ENCODE measurements around the gene CERK.

The CERK gene

GRCh38 chr22:46777609-46777970 is 39.5 kb upstream of the CERK start:
- DNase-seq (ENCODE audit: low read depth) = no peak
- TF ChIP-seq CTCF (conservative IDR thresholded peaks at IDR 0.05; ENCODE audit: low read depth, low read length) = no peak
- H3K4me3 ChIP-seq (ENCODE audit: low read length) = no peak overlapping the region

- TF ChIP-seq CTCF (conservative IDR thresholded peaks at IDR 0.05; ENCODE audit: low read depth, low read length) = no peak
- no peak for DNase-seq (ENCODE audit: low read depth)
- H3K4me3 ChIP-seq (ENCODE audit: low read length) = no peak overlapping the region
Observed at GRCh38 chr22:46776876-46777608, 39.0 kb upstream of the CERK start.

- TF ChIP-seq CTCF (conservative IDR thresholded peaks at IDR 0.05; ENCODE audit: low read depth, low read length) = no peak
- no peak overlapping the region for H3K4me3 ChIP-seq (ENCODE audit: low read length)
- no peak for DNase-seq (ENCODE audit: low read depth)
Observed at GRCh38 chr22:46775850-46776826, 38.1 kb upstream of the CERK start.

- no peak for TF ChIP-seq CTCF (conservative IDR thresholded peaks at IDR 0.05; ENCODE audit: low read depth, low read length)
- H3K4me3 ChIP-seq (ENCODE audit: low read length) = no peak overlapping the region
- DNase-seq (ENCODE audit: low read depth) = no peak
Observed at GRCh38 chr22:46774980-46775849, 37.2 kb upstream of the CERK start.

GRCh38 chr22:46774253-46774979 is 36.4 kb upstream of the CERK start:
- TF ChIP-seq CTCF (conservative IDR thresholded peaks at IDR 0.05; ENCODE audit: low read depth, low read length) = no peak
- no peak overlapping the region for H3K4me3 ChIP-seq (ENCODE audit: low read length)
- no peak for DNase-seq (ENCODE audit: low read depth)

- TF ChIP-seq CTCF (conservative IDR thresholded peaks at IDR 0.05; ENCODE audit: low read depth, low read length) = no peak
- no peak for DNase-seq (ENCODE audit: low read depth)
- H3K4me3 ChIP-seq (ENCODE audit: low read length) = no peak overlapping the region
Observed at GRCh38 chr22:46773076-46773475, 35.0 kb upstream of the CERK start.

All from retinal pigment epithelial cell (primary cell).